Muscle of back (tissue), 13 donors: ENCODE data around the gene SMIM20. TPM values are rescaled to one million over a fixed set of nuclear protein-coding genes. Genes with fewer than 3 reads are reported as not detected.
"Not testable (repeated sequence)": the region's sequence is repeated elsewhere in the genome, so short reads cannot be mapped to it uniquely, and the experiment has no call there.

Experiments
- DNase-seq, 3 donors: peaks; one replicate each; pipeline versions ENCODE4 v3.0.0 to v3.0.0-alpha.2; 2013
- long read RNA-seq, 9 donors: transcript quantifications; one replicate each; lab custom pipeline, GENCODE V29; 2026
- polyA plus RNA-seq, 10 donors: library from polyadenylated mRNA; unstranded; fragments of 120-200 nt; gene quantifications; one replicate each; pipeline ENCODE4 v1.2.1, GENCODE V29; 2013; ENCODE audit not compliant: insufficient read length in 10 of 10

SMIM20 gene
- 10 to 100 TPM; 40.1 to 47.0 (median 43.3) TPM for polyA plus RNA-seq
- long read RNA-seq, donor 1, transcript SMIM20-201 (3 exons, 935 nt): major isoform, 30 of 42 reads
- long read RNA-seq, donor 1, partial matches to known transcripts: 11 of 42 reads
- long read RNA-seq, donor 1, other reads (novel, unspliced or antisense): 0 of 42 reads
- long read RNA-seq, donor 2, transcript SMIM20-201 (3 exons, 935 nt): major isoform, 21 of 27 reads
- long read RNA-seq, donor 2, partial matches to known transcripts: 6 of 27 reads
- long read RNA-seq, donor 2, other reads (novel, unspliced or antisense): 0 of 27 reads
- long read RNA-seq, donor 3: 0 reads
- long read RNA-seq, donor 4, transcript SMIM20-201 (3 exons, 935 nt): major isoform, 22 of 23 reads
- long read RNA-seq, donor 4, partial matches to known transcripts: 0 of 23 reads
- long read RNA-seq, donor 4, other reads (novel, unspliced or antisense): 0 of 23 reads
- long read RNA-seq, donor 5, transcript SMIM20-201 (3 exons, 935 nt): major isoform, 33 of 45 reads
- long read RNA-seq, donor 5, partial matches to known transcripts: 10 of 45 reads
- long read RNA-seq, donor 5, other reads (novel, unspliced or antisense): 0 of 45 reads
- long read RNA-seq, donor 6, transcript SMIM20-201 (3 exons, 935 nt): major isoform, 40 of 52 reads
- long read RNA-seq, donor 6, partial matches to known transcripts: 11 of 52 reads
- long read RNA-seq, donor 6, other reads (novel, unspliced or antisense): 0 of 52 reads
- long read RNA-seq, donor 7, transcript SMIM20-201 (3 exons, 935 nt): major isoform, 15 of 15 reads
- long read RNA-seq, donor 7, partial matches to known transcripts: 0 of 15 reads
- long read RNA-seq, donor 7, other reads (novel, unspliced or antisense): 0 of 15 reads
- long read RNA-seq, donor 8, transcript SMIM20-201 (3 exons, 935 nt): major isoform, 12 of 20 reads
- long read RNA-seq, donor 8, partial matches to known transcripts: 8 of 20 reads
- long read RNA-seq, donor 8, other reads (novel, unspliced or antisense): 0 of 20 reads
- long read RNA-seq, donor 9, partial matches to known transcripts: 0 of 2 reads
- long read RNA-seq, donor 9, other reads (novel, unspliced or antisense): 0 of 2 reads

DNA sequence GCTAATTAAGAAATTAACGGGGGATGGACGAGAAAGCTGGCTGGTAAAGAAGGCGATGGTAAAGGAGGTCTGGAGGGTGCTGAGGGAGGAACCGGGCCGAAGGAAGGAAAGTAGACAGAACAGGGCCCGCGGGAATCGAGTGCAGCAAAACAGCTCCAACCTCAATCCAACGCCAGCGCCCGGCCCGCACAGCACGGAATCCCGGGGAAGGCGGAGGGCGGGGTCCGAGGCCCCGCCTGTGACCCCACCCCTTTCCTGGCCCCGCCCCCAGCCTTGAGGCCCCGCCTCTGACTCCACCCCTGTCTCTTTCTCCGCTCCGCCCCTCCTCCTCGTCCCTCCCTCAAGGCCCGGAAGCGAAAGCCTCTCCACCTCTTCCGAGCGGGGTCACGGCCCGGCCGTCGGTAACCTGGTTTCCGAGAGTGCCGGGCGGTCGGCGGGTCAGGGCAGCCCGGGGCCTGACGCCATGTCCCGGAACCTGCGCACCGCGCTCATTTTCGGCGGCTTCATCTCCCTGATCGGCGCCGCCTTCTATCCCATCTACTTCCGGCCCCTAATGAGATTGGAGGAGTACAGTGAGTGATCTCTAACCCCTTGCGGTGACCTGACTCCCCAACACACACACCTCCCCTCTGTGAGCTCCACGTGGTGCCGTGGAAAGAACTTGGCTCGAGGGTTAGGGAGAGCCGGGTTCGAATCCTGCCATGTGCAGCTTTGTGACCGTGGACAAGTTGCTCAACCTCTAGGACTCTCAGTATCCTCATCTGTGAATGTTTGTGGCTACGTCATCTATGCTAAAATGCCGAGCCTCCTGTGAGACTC is at the start of gene SMIM20:
SMIM20 (plus strand) TSS at position 370 of the 819 bp plus-strand sequence; CDS start at position 464, 94 bp downstream.
- DNase-seq: peak; percentile 89 to 95 (median 91)

DNA sequence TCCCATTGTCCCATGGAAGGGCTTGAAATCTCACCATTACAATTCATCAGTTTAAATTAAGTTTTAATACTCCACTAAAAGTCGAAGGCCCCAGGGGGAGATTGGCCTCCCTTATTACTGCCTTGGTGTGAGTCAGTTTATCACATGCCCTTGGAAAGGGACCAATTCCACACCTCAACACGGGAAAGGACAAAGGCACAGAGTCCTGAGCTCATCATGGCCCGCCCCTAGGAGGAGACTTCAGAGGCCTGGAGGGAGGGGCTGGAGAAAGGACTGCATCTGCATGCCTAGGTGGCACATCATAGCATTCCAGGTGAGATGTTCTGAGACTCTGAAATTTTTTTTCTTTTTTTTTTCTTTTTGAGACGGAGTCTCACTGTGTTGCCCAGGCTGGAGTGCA is 48.4 kb upstream of the SMIM20 start:
- DNase-seq: no peak

DNA sequence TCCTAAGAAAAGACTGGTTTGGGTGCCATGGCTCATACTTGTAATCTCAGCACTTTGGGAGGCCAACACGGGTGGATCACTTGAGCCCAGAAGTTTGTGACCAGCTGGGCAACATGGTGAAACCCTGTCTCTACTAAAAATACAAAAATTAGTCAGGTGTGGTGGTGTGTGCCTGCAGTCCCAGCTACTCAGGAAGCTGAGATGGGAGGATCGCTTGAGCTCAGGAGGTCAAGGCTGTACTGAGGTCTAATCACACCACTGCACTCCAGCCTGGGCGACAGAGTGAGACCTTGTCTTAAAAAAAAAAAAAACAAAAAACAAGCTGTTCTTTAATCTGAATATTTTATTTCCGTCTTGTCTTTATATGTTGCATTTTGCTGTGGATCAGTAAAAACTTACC is 47.6 kb upstream of the SMIM20 start:
- DNase-seq: not testable (repeated sequence)

DNA sequence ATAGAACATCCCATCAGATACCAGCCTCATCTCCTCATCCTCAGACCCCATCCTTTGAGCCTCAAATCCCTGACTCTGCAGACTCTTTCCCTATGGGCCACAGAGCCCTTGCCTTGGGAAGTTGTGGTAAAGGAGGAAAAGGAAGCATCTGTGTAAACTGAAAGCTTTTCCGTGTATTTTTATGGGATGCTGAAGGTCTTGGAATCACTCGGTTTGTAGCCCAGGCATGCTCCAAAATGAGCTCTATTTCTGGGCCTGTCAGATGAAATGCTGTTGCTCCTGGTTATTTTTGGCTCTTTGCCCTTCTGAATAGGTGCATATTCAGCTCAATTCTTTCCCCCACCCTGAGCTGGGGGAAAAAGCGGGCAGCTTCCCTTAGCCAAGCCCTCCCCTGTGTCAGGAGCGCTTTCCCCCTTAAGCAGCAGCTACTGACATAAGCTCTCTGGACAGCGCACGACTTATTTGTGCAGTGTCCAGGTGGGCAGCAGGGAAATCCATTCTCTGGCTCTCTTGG is 46.2 kb upstream of the SMIM20 start:
- no peak for DNase-seq

DNA sequence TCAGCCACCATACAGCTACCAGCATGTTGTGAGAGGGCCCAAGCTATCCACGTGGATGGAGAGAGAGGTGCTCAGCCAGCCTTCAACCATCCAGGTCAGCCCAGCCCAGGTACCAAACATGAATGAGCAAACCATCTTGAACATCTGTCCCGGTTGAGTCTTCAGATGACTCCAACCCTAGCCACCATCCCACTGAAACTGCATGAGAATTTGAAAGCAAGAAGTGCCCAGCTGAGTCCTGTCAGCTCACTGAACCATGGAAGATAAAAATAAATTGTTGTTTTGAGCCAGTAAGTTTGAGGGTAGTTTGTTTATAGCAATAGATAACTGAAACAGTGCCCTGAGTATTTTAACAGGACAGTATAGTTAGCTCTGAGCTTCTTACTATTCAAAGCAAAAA is 43.9 kb upstream of the SMIM20 start:
- no peak for DNase-seq

DNA sequence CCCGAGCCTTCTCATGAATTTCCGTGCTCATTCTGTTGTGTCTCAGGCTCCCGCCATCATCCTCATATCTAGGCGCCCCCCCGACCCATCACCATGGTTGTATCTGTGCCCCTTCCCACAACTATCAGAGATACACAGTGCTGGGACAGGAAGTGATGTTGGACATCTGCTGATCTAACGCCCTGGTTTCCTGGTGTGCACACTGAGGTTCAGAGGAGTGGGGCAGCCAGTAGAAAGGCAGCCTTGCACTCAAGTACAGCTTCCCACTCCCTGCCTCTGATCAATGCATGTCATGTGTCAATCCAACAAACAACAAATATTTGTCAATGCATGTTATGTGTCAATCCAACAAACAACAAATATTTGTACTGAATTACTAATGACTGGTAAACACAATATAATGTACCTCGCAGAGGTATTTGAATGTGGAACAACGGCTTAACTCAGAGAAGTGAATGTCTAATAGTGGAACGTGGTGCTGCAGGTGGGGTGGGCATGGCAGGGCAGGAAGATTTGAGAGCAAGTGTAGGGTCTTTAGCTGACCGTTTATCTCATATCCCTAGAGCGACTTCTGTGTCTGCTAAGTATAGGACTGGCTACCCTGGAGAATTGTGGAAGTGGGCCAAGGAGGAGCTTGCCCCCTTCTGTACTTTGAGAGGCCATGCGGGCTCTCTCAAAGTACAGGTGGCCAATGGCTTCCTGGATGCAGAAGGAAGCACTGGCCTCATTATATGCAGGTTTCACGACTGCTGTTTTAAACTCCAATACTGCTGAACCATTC is 41.0 kb upstream of the SMIM20 start:
- no peak for DNase-seq

DNA sequence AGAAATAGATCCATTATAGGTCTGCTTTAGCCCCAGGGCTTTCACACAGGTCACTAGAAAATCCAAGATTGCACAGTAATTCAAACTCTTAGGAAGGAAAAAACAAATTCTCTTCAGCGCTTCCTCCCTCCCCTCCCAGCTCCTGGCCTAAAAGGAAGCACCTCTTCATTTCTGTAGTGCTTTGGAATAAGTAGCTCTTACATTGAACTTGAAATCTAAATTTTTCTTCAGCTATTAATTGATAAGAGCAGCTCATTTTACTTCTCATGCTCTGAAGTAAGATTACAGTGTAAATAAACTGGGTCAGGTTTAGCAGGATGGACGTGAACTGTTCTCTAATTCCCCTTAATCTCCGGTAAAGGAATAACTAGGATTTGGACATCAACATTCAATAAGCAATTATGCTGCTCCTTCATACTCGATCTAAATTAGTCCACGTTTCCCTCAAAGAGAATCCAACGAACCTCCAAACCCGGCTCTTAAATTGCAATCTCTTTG is 40.3 kb upstream of the SMIM20 start:
- DNase-seq: no peak

DNA sequence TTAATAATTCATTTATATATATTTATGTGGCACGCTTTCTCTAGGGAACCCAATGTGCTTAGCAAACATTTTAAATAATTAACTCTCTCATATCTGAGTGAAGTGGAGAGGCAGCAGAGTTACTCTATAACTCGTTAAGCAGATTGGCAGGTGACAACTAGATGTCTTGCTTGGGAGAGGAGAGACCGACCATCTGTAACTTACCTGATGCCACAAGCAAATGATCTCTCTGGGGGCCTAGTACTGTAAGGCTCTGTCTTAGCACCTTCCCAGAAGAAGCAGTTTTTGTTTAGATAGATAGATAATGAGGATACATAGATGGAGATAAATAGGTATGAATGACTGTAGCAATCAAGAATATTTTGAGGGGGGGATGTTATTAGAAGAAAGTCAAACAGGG is 39.4 kb upstream of the SMIM20 start:
- no peak for DNase-seq

DNA sequence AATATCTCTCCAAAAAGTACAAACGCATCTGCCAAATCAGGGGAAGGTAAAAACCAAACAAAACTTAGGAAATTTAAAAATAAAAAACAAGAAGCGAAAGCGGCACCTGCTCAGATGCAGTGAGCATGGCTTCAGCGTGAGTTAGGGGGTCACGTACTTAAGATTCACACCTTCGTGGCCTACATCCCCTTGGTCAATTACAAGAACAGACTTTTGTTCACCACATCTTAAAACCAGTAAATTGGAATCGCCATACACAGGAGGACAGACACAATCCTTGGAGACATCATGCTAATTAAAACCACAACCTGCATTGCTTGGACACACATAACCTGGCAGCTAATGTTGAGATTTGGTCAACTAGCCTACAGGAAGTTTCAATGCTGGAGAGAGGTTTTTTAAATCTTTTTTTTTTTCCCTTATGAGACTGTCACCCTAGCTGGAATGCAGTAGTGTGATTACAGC is 38.7 kb upstream of the SMIM20 start:
- DNase-seq: no peak

DNA sequence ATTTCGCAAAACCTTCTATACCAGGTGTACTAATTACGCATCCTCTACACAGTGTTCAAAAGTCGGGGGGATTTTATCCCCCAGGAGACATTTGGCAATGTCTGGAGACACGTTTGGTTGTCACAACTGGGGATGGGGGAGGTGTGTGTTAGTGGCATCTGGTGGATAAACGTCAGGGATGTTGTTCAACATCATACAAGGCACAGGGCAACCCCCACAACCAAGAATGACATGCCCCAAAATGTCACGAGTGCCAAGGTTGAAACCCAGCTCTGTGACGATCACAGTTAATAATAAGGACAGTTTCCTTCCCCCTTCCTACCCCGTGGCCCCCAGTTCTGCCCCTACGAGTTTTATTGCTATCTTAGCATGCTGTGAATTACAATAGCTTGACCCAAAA is 35.3 kb upstream of the SMIM20 start:
- DNase-seq: no peak

DNA sequence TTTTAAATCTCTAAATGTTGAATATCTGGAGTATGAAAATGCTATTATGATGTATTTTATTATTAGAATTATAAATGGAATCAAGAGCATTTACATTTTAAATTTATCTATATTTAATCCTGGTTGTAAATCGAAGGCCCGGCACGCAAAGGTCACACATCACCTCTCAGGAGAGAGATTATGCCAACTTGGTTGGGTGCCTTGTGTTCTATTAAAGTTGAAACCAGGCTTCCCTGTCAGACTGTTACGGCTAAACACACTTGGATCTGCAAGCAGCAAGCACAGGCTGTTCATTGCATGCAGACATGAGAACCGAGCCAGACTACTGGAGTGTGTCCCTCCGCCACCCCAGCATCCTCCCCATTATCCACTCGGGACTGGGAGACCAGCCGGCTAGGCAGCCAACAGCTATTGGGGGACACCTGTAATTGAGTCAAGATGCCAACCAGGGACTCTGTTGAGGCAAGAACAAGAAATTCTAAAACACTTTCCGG is 34.9 kb upstream of the SMIM20 start:
- no peak for DNase-seq

DNA sequence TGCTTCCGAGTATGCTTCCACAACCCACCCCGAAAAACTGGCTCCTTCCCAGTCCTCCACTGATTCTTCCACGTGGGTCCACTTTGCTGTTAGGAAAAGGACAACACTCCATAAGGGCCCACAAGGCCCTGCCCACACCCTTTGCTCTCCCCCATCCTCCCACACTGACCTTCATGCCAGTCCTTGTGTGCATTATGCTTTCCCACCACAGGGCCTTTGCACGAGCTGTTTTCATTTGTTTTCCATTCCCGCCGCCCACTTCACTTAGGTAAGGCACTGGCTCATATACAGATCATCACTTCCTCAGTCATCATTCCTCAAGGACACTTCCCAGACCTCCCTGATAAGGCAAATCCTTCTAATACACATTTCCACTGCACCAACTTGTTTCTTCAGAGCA is 34.4 kb upstream of the SMIM20 start:
- no peak for DNase-seq

DNA sequence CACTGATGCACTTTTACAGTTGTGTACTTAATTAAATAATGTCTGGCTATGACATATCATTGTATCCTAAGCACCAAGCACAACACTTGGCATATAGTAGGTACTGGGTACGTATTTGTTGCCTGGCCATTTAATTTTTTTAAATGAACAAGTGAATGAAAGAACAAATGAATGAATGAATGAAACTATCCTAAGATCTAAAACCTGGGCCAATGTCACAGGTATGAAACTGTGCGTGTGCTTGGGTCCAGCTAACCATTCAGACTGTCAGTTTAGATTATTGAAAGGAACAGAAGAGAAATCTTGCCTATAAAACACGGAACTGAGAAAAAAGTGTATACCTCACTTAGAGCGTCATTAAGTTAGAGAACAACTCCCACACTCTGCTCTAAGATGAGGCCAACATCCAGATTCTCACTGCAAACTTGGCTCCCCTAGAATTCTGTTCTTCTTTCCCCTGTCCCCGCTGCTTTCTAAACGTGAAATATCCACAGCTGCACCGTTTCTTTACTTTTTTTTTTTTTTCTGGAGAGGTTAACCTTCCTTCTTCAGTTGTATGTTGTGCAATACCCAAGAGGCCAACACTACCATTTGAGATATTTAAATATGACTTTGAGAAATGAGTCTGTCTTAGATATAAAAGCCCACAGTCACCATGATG is 33.9 kb upstream of the SMIM20 start:
- DNase-seq: peak; percentile 40 to 77 (median 54)

DNA sequence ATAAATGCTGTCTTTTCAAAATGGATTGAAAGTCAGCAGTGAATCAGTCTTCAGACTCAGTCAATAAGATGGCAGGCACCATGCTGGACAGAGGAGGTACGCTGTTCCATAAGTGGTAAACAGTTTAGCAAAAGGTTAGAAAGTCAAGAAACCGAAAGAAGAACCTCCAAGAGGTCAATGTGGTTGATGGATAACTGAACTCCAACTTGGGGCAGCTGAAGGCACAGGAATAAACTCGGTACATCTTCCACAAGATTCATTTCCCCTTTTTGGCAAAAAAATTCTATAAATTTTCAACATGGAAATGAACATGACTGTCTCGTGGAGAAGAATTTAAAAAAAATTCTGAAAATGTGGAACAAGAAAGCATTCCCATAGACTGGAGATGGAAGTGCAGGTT is 32.8 kb upstream of the SMIM20 start:
- no peak for DNase-seq

DNA sequence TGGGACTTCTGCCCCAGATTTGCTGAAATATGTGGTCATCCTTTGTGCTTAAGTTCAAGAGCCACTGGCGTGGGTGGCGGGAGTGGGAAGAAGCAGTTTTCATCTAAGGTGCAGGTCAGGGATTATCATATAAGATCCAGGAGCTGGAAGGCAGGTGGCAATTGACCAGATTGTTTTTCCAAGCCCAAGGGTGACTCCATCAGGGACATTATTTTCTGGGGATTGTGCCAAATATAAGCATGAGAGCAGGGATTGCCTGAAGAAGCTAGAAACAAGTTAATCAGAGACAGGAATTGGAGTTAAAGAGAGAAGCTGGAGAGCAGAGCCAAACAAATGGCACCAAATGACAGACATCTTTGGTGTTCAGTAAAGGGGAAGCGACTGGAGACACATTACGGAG is 31.8 kb upstream of the SMIM20 start:
- DNase-seq: no peak

DNA sequence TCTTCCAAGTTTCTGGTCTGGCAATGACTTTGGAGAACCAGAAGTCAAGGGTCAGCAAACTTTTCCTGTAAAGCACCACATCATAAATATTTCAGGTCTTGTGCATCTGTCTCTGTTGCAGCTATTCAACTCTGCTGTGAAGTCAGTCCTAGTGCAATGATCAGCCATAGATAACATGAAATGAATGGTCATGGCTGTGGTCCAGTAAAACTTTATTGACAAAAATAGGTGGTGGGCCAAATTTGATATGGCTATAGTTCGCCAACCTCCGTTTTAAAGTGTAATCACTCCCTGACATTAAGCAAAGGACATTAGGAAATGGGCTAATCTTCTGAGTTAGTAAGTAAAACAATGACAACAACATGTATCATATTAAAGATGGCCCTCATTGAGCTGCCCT is 30.5 kb upstream of the SMIM20 start:
- no peak for DNase-seq

DNA sequence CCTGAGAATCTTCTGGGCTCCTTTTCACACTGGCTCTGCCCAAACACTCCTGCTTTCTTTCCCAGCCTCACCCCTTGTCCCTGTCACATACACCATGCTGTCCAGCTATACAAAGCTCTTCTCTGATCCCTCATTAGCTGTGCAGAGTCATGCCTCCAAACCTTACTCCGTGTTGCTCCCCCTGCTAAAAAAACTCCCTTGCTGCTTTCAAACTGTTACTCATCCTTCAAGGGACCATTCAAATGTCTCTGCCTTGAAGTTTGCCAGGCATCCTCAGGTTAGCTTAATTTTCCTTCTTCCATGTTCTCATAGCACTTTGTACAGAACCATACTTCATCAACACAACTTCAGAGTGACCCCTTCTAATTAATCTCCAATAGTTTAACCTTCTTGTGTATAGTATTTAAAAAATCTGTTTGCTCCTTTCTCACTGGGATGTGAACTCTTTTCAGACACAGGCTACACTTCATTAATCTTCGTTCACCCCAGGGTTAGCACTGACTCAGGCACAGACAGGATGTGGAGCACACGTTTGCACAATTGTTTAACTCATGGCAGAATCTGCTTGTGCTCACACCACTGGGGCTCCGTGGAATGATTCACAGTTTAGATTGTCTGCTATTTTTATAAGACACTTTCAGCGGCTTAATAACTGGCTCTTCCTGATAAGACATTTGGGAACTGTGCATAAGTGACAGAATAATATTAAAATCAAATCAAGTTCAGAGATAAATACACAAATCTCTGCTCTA is 29.8 kb upstream of the SMIM20 start:
- peak in 1 of 3 donors; percentile 56 for DNase-seq

DNA sequence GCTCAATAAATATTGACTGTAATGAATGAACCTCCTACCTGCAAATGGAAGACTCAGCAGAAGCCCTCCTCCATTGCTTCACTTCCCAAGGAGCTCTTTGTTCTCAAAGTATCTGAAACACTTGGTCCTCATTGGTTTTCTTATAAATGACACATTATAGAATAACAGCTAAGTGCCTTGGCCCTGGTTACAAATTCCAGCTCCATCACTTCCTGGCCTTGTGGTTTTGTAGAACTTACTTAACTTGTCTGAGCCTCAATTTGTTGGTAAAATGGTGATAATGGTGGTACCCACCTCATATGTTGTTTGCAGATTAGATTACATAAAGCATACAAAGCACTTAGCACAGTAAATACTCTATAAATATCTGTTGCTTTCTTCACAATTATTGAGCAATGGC is 25.2 kb upstream of the SMIM20 start:
- no peak for DNase-seq
